Vagina (tissue), 2 donors: ENCODE measurements around the gene C1orf116. TPM values are rescaled to one million over a fixed set of nuclear protein-coding genes. Genes with fewer than 3 reads are reported as not detected.

Source experiments
- DNase-seq, 2 donors: peaks; one replicate each; pipeline ENCODE4 v3.0.0-alpha.2; 2017; ENCODE audit errors: extremely low spot score in 2 of 2
- H3K27ac ChIP-seq: fragments of 200-600 bp; sonication (generic); one replicate; pipeline ENCODE4 v1.5.1; 2019
- H3K27me3 ChIP-seq: fragments of 200-600 bp; sonication (generic); one replicate; pipeline ENCODE4 v1.5.1; 2019
- H3K36me3 ChIP-seq, 2 donors: fragments of 200-600 bp; sonication (generic); one replicate each; pipeline ENCODE4 v1.5.1; 2017 to 2019
- H3K4me1 ChIP-seq: fragments of 200-600 bp; sonication (generic); one replicate; pipeline ENCODE4 v1.5.1; 2019
- H3K4me3 ChIP-seq, 2 donors: fragments of 200-600 bp; sonication (generic); 1 replicate in 1 of 2; 2 replicates in 1 of 2; pipeline ENCODE4 v1.5.1; 2016 to 2019
- H3K9me3 ChIP-seq: fragments of 200-600 bp; sonication (generic); one replicate; pipeline ENCODE4 v1.5.1; 2019
- POLR2A ChIP-seq, 2 donors: fragments of 450-650 bp; IDR thresholded peaks; one replicate each; pipeline ENCODE4 v1.6.1; 2017; ENCODE audit warnings: antibody characterized with exemption in 2 of 2, mild to moderate bottlenecking in 2 of 2, moderate library complexity in 2 of 2
- POLR2AphosphoS5 ChIP-seq, 2 donors: sonication (generic); formaldehyde crosslinking; IDR thresholded peaks; one replicate each; pipeline ENCODE4 v1.9.0; 2017; ENCODE audit warnings: antibody characterized with exemption in 2 of 2, mild to moderate bottlenecking in 2 of 2, low read depth in 1 of 2; ENCODE audit not compliant: insufficient read depth in 1 of 2
- intact Hi-C: fragments of 100-400 bp; cut with DNase I; formaldehyde crosslinking; loops from one replicate; pipeline ENCODE4 v1.15.1; 2023
- total RNA-seq: library from RNA; depleted of rRNA; stranded (reverse); fragments of >200 nt; gene quantifications from one replicate; pipeline ENCODE4 v1.2.3, GENCODE V29; 2016
- TF ChIP-seq, protein P1 (sequence below), 3 experiments: fragments of 450-650 bp in 2 of 3; fragments of 200-600 bp in 1 of 3; sonication (generic) in 1 of 3; IDR thresholded peaks; one replicate each; pipeline ENCODE4 v1.5.1; 2017 to 2019; ENCODE audit warnings: antibody characterized with exemption in 3 of 3, mild to moderate bottlenecking in 2 of 3, moderate library complexity in 2 of 3

The C1orf116 gene
- total RNA-seq, 1 donor from 2014 or later = 11.8 TPM

DNA sequence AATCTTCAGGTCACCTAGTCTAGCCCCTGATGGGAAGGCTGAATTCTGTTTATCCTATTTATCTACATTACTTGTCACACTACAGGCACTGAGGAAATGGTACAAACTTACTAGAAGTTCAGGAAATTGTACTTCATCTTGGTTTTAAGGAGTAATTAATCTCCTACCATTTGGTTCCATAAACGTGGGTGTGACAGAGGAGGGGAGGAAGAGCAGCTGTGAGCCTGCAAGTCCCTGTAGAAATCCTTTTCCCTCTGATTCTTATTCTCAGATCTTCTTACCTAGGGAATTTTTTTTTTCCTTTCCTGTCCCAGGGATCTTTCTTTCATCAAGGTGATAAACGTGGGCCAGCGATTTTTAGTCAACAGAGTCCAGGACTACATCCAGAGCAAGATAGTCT is 34.6 kb upstream of the C1orf116 start:
- Histone ChIP-seq H3K4me3 (no peak overlapping the region), H3K27me3 (no peaks in the 10 kb centered on the region), H3K4me1 (no peaks in the 10 kb centered on the region), H3K27ac (no peak overlapping the region), H3K9me3 (no peaks in the 10 kb centered on the region), H3K36me3 (peaks cover 0 to 46% of the 10 kb centered on the region in 2 donors)
- TF ChIP-seq POLR2AphosphoS5 (IDR thresholded peaks at IDR 0.05; ENCODE audit: insufficient read depth in 1 of 2, low read depth in 1 of 2) (no peak), POLR2A (IDR thresholded peaks at IDR 0.05) (no peak)
- TF ChIP-seq, protein P1, sequence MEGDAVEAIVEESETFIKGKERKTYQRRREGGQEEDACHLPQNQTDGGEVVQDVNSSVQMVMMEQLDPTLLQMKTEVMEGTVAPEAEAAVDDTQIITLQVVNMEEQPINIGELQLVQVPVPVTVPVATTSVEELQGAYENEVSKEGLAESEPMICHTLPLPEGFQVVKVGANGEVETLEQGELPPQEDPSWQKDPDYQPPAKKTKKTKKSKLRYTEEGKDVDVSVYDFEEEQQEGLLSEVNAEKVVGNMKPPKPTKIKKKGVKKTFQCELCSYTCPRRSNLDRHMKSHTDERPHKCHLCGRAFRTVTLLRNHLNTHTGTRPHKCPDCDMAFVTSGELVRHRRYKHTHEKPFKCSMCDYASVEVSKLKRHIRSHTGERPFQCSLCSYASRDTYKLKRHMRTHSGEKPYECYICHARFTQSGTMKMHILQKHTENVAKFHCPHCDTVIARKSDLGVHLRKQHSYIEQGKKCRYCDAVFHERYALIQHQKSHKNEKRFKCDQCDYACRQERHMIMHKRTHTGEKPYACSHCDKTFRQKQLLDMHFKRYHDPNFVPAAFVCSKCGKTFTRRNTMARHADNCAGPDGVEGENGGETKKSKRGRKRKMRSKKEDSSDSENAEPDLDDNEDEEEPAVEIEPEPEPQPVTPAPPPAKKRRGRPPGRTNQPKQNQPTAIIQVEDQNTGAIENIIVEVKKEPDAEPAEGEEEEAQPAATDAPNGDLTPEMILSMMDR (IDR thresholded peaks at IDR 0.05) = no peak
- no peak for DNase-seq
- intact Hi-C loops = no loop called here

DNA sequence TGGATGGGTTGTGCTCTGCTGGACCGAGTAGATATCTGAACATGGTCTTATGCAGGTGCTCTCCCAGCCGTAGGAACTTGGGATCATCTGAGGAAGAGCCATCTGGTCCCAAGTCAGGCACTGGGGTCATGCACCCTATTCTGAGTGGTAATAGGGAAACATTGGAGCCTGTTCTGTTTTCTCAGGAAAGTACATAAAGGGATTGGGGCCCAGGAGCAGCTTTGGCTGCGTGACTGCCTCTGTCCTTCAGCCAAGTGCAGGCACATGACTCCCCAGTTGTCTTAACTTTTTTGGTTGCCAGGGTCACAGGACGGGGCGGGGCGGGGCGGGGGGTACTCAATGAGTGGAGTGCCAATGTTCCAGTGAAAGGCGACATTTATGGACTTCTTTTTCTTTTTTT is 32.0 kb upstream of the C1orf116 start:
- Histone ChIP-seq H3K4me1 (no peaks in the 10 kb centered on the region), H3K36me3 (peaks cover 0 to 38% of the 10 kb centered on the region in 2 donors), H3K27me3 (no peaks in the 10 kb centered on the region), H3K9me3 (no peaks in the 10 kb centered on the region), H3K4me3 (no peak overlapping the region), H3K27ac (no peak overlapping the region)
- TF ChIP-seq POLR2A (IDR thresholded peaks at IDR 0.05) (no peak), POLR2AphosphoS5 (IDR thresholded peaks at IDR 0.05; ENCODE audit: insufficient read depth in 1 of 2, low read depth in 1 of 2) (no peak)
- TF ChIP-seq, protein P1 (IDR thresholded peaks at IDR 0.05) = no peak
- intact Hi-C loops = no loop called here
- no peak for DNase-seq

DNA sequence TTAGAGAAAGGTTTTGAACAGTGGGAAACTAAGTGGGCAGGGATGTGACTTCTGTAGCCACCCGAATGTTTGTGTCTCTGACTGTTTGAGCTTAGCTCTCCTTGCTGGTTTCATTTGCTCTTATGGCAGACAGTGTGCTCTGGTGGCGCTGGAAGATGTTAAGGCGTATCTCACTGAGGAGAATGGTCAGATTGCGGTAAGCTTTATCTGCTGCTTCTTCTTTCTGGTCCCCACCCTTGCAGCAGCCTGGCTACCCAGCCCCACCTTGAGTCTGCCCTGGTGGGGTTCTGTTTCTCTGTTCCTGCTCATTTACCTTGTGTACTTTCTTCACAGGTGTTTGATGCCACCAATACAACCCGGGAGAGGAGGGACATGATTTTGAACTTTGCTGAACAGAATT is 30.5 kb upstream of the C1orf116 start:
- TF ChIP-seq, protein P1 (IDR thresholded peaks at IDR 0.05) = no peak
- TF ChIP-seq POLR2A (IDR thresholded peaks at IDR 0.05) (no peak), POLR2AphosphoS5 (IDR thresholded peaks at IDR 0.05; ENCODE audit: insufficient read depth in 1 of 2, low read depth in 1 of 2) (no peak)

DNA sequence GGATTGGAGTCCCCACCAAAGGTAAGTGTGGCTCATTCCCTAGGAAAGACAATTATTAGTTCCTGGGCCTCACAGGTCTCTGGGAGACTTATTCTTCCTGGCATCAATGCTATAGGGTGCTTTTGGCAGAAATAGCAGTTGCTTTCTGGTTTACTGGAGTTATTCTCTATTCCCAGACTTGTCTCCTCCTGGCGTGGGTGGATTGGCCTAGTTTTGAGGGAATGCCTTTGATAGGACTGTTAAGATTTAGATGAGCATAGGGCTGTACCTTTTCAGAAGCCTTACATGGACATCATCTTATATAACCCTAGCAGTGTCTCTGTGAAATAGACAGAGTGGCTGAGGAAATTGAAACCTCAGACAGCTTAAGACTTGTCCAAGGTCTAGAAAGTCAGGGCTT is 29.5 kb upstream of the C1orf116 start:
- intact Hi-C loops = no loop called here
- Histone ChIP-seq H3K27me3 (no peaks in the 10 kb centered on the region), H3K9me3 (no peaks in the 10 kb centered on the region), H3K4me3 (no peak overlapping the region), H3K4me1 (no peaks in the 10 kb centered on the region), H3K36me3 (peaks cover 0 to 14% of the 10 kb centered on the region in 2 donors), H3K27ac (no peak overlapping the region)
- DNase-seq = no peak
- TF ChIP-seq, protein P1 (IDR thresholded peaks at IDR 0.05) = no peak
- TF ChIP-seq POLR2A (IDR thresholded peaks at IDR 0.05) (no peak), POLR2AphosphoS5 (IDR thresholded peaks at IDR 0.05; ENCODE audit: insufficient read depth in 1 of 2, low read depth in 1 of 2) (no peak)

More for the DNA sequence above, 30.5 kb upstream of the C1orf116 start:
- intact Hi-C loops = no loop called here
- Histone ChIP-seq H3K27ac (no peak overlapping the region), H3K36me3 (peaks cover 0 to 22% of the 10 kb centered on the region in 2 donors), H3K27me3 (no peaks in the 10 kb centered on the region), H3K9me3 (no peaks in the 10 kb centered on the region), H3K4me1 (no peaks in the 10 kb centered on the region), H3K4me3 (no peak overlapping the region)
- no peak for DNase-seq

DNA sequence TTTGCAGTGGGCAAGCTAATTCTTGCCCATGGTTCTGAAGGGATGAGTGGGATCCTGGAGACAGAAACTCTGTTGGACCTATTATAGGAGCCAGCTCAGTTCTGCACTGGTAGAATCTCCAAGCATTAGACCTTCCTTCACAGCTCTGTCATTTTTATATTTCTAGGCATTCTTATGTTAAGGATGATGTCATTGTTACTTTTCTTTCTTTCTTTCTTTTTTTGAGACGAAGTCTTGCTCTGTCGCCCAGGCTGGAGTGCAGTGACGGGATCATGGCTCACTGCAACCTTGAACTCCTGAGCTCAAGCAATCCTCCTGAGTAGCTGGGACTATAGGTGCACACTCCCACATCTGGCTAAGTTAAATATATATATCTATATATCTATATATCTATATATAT is 28.0 kb upstream of the C1orf116 start:
- Histone ChIP-seq H3K4me1 (no peaks in the 10 kb centered on the region), H3K27ac (no peak overlapping the region), H3K9me3 (no peaks in the 10 kb centered on the region), H3K27me3 (no peaks in the 10 kb centered on the region), H3K4me3 (no peak overlapping the region), H3K36me3 (peaks cover 0 to 13% of the 10 kb centered on the region in 2 donors)
- TF ChIP-seq, protein P1 (IDR thresholded peaks at IDR 0.05) = no peak
- TF ChIP-seq POLR2A (IDR thresholded peaks at IDR 0.05) = no peak
- no peak for TF ChIP-seq POLR2AphosphoS5 (IDR thresholded peaks at IDR 0.05; ENCODE audit: insufficient read depth in 1 of 2, low read depth in 1 of 2)
- no peak for DNase-seq
- intact Hi-C loops = no loop called here
